HUES48 (cell line): ENCODE measurements around the gene PTPN13.

ENCODE experiments used
- H3K27ac ChIP-seq: one replicate; pipeline ENCODE4 v1.7.0; 2013; ENCODE audit warnings: low read depth, low read length, inconsistent platforms
- H3K27me3 ChIP-seq: 2 replicates; pipeline ENCODE4 v1.6.1; 2013; ENCODE audit warnings: mild to moderate bottlenecking, low read length; ENCODE audit not compliant: control insufficient read depth, insufficient read depth
- H3K36me3 ChIP-seq: 2 replicates; pipeline ENCODE4 v1.6.1; 2013; ENCODE audit warnings: low read length; ENCODE audit not compliant: control insufficient read depth, insufficient read depth
- H3K4me1 ChIP-seq: 2 replicates; pipeline ENCODE4 v1.6.1; 2013; ENCODE audit warnings: mild to moderate bottlenecking, low read length; ENCODE audit not compliant: control insufficient read depth, insufficient read depth
- H3K4me3 ChIP-seq: 2 replicates; pipeline ENCODE4 v1.5.1; 2013; ENCODE audit warnings: mild to moderate bottlenecking, low read depth, low read length
- H3K9ac ChIP-seq: 2 replicates; pipeline ENCODE4 v1.6.1; 2013; ENCODE audit warnings: mild to moderate bottlenecking, low read depth, low read length, moderate library complexity
- H3K9me3 ChIP-seq: 2 replicates; pipeline ENCODE4 v1.6.1; 2013; ENCODE audit warnings: low read length; ENCODE audit not compliant: control insufficient read depth, insufficient read depth

PTPN13 gene

GRCh38 chr4:86593688-86594558 is at the start of gene PTPN13:
Gene PTPN13, plus strand, starts transcription at chr4:86594315. Its CDS starts 40,942 bp downstream, at chr4:86635257.
- H3K27ac ChIP-seq: peak within 1 kb of the TSS; percentile 91
- H3K9ac ChIP-seq: peak within 1 kb of the TSS; percentile 75

DNA sequence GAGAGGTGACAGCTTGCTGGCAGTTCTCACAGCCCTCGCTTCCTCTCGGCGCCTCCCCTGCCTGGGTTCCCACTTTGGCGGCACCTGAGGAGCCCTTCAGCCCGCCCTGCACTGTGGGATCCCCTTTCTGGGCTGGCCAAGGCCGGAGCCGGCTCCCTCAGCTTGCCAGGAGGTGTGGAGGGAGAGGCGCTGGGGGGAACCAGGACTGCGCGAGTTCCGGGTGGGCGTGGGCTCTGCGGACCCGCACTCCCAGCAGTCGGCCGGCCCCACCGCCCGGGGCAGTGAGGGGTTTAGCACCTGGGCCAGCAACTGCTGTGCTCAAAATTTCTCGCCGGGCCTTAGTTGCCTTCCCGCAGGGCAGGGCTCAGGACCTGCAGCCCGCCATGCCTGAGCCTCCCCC is 47.0 kb upstream of the PTPN13 start:
- Histone ChIP-seq H3K4me3 (no peak overlapping the region), H3K4me1 (peaks cover 5% of the 10 kb centered on the region), H3K27me3 (no peaks in the 10 kb centered on the region), H3K27ac (no peak overlapping the region), H3K9me3 (no peaks in the 10 kb centered on the region), H3K36me3 (no peaks in the 10 kb centered on the region), H3K9ac (no peak overlapping the region)

More at GRCh38 chr4:86593688-86594558, at the start of gene PTPN13:
- Histone ChIP-seq H3K4me3 (peak within 1 kb of the TSS; percentile 91), H3K36me3 (no peaks in the 10 kb centered on the region), H3K9me3 (no peaks in the 10 kb centered on the region), H3K4me1 (peaks cover 35% of the 10 kb centered on the region), H3K27me3 (no peaks in the 10 kb centered on the region)

- Histone ChIP-seq H3K4me1 (no peaks in the 10 kb centered on the region), H3K9ac (no peak overlapping the region), H3K4me3 (no peak overlapping the region), H3K36me3 (no peaks in the 10 kb centered on the region), H3K27ac (no peak overlapping the region), H3K9me3 (no peaks in the 10 kb centered on the region), H3K27me3 (no peaks in the 10 kb centered on the region)
Observed at GRCh38 chr4:86549163-86549788, 44.8 kb upstream of the PTPN13 start.

DNA sequence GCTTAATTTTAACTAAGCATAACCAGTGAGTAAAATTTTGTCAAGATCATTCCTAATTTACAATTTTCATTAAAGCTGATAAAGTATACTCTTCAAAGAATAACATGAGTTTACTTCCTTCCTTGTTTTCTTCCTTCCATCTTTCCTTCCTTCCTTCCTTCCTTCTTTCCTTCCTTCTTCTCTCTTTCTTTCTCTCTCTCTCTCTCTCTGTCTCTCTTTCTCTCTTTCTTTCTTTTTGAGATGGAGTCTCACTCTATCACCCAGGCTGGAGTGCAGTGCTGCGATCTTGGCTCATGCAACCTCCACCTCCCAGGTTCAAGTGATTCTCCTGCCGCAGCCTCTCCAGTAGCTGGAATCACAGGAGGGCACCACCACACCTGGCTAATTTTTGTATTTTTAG is 42.7 kb upstream of the PTPN13 start:
- Histone ChIP-seq H3K9ac (no peak overlapping the region), H3K27ac (no peak overlapping the region), H3K4me3 (no peak overlapping the region), H3K9me3 (no peaks in the 10 kb centered on the region), H3K27me3 (no peaks in the 10 kb centered on the region), H3K36me3 (no peaks in the 10 kb centered on the region), H3K4me1 (no peaks in the 10 kb centered on the region)

DNA sequence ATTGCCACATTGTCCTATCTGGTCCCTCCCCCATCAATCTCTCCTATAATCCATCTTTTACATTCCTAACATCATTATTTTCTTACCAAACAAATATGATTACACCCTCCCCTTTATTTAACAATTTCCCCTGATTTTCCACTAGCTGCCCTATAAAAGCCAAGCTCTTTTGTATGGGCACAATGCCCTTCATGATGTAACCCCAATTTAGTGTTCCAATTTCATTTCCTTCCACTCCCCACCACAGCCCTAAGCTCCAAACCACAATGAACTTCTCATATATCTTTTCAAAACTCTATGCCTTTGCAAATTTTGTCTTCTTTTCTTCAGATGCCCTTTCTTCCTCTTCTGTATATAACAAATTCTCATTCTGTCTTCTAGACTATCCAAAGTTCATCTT is 39.5 kb upstream of the PTPN13 start:
- Histone ChIP-seq H3K9ac (no peak overlapping the region), H3K4me3 (no peak overlapping the region), H3K27me3 (no peaks in the 10 kb centered on the region), H3K27ac (no peak overlapping the region), H3K4me1 (no peaks in the 10 kb centered on the region), H3K9me3 (no peaks in the 10 kb centered on the region), H3K36me3 (no peaks in the 10 kb centered on the region)

DNA sequence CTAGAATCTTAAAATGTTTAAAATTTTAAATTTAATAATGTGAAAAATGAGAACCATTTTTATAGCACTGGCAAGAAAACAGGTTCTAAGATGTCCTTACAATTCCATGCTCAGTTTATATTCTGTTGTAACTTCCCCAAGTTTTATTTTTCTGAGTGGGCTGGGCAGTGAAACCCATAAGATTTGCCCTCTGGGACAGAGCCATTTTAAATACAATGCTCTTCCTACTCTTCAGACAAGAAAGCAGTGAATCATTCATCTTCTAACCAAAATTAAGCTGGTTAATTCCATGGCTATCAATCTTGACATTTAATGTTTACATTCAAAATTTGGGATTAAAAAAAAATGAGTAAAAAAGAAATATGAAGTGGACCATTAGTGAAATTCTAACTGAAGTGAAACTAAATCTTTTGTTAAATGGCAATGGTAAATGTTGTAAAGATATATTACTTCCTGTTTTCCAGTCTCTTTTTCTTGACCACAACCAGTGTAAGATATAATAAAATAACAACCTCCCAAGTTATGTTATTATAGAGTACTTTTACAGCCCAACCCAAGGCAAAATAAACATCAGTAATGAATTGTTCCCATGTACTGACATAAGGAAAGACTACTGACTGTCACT is 37.2 kb upstream of the PTPN13 start:
- Histone ChIP-seq H3K27ac (no peak overlapping the region), H3K9ac (no peak overlapping the region), H3K36me3 (no peaks in the 10 kb centered on the region), H3K9me3 (no peaks in the 10 kb centered on the region), H3K27me3 (no peaks in the 10 kb centered on the region), H3K4me1 (no peaks in the 10 kb centered on the region), H3K4me3 (no peak overlapping the region)

- Histone ChIP-seq H3K4me1 (no peaks in the 10 kb centered on the region), H3K27me3 (no peaks in the 10 kb centered on the region), H3K36me3 (no peaks in the 10 kb centered on the region), H3K4me3 (no peak overlapping the region), H3K9me3 (no peaks in the 10 kb centered on the region), H3K27ac (no peak overlapping the region), H3K9ac (no peak overlapping the region)
Observed at GRCh38 chr4:86557526-86557925, 36.6 kb upstream of the PTPN13 start.

DNA sequence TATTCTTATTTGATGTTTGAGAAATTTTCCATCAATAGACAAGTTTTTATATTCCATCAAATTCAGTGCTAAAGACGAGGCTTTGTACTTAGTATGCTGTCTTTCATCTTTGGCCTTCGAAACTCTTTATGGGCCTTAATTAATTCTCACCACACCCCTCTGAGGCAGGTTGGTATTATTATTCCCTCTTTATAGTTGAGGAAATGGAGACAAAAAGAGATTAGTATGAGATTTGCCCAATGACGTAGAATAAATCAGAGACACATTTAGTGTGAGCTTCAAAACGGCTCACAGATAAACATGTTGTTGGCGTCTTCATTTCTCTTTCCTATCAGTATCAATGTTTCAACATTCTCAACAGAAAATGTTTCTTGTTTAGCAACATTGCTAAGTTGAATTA is 35.9 kb upstream of the PTPN13 start:
- H3K4me1 ChIP-seq: no peaks in the 10 kb centered on the region
- H3K4me3 ChIP-seq: no peak overlapping the region
- no peaks in the 10 kb centered on the region for H3K9me3 ChIP-seq
- H3K36me3 ChIP-seq: no peaks in the 10 kb centered on the region
- H3K9ac ChIP-seq: no peak overlapping the region
- no peak overlapping the region for H3K27ac ChIP-seq
- no peaks in the 10 kb centered on the region for H3K27me3 ChIP-seq

GRCh38 chr4:86558797-86559196 is 35.3 kb upstream of the PTPN13 start:
- H3K27ac ChIP-seq: no peak overlapping the region
- H3K36me3 ChIP-seq: no peaks in the 10 kb centered on the region
- no peaks in the 10 kb centered on the region for H3K9me3 ChIP-seq
- H3K27me3 ChIP-seq: no peaks in the 10 kb centered on the region
- no peaks in the 10 kb centered on the region for H3K4me1 ChIP-seq
- no peak overlapping the region for H3K9ac ChIP-seq
- H3K4me3 ChIP-seq: no peak overlapping the region

GRCh38 chr4:86560447-86560846 is 33.7 kb upstream of the PTPN13 start:
- Histone ChIP-seq H3K27ac (no peak overlapping the region), H3K4me1 (no peaks in the 10 kb centered on the region), H3K36me3 (no peaks in the 10 kb centered on the region), H3K9ac (no peak overlapping the region), H3K27me3 (no peaks in the 10 kb centered on the region), H3K9me3 (no peaks in the 10 kb centered on the region), H3K4me3 (no peak overlapping the region)

GRCh38 chr4:86561256-86561655 is 32.9 kb upstream of the PTPN13 start:
- Histone ChIP-seq H3K36me3 (no peaks in the 10 kb centered on the region), H3K4me3 (no peak overlapping the region)

More at GRCh38 chr4:86561256-86561655, 32.9 kb upstream of the PTPN13 start:
- Histone ChIP-seq H3K9me3 (no peaks in the 10 kb centered on the region), H3K27me3 (no peaks in the 10 kb centered on the region), H3K9ac (no peak overlapping the region), H3K27ac (no peak overlapping the region), H3K4me1 (no peaks in the 10 kb centered on the region)
